Activated gamma-delta T cell treated with Interleukin-2 at 50 U/mL for 16 hours (primary cell): ENCODE measurements around the gene CNTN4.
"Not testable (repeated sequence)": the region's sequence is repeated elsewhere in the genome, so short reads cannot be mapped to it uniquely, and the experiment has no call there.

Source experiments
- DNase-seq: peaks from one replicate; pipeline ENCODE4 v3.0.0-alpha.2; 2020

CNTN4 gene

DNA sequence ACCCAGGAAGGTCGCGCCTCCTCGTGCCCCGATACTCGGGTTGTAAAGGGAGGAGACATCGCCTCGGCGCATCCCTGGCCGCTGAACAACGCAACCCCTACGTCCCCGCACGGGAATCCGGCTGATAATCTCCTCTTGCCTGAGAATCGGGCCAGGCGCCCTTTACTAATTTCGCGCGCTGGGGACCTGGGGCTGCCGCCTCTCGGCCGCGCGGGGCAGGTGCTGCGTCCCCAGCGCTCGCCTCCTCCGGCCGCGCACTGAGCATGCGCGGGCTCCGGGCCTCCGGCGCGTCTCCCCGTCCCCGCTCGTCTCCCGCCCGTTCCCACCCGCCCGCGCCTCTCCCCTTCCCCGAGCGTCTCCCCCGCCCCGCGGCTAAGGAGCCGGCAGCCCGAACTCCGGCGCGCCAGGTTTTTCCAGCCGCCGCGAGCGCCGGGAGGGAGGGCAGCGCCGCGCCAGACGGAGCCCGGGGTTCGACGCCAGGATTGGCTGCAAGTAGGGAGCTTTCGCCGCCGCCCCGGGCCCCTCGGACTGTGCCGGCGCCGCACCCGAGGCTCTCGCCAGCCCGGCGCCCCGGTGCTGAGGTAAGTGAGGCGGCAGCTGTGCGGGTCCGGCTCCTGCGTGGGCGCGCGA is at the start of gene CNTN4:
Gene CNTN4, plus strand, starts transcription at position 469 of the 630 bp plus-strand sequence.
- DNase-seq: no peak

- DNase-seq: no peak
These were observed 37.3 kb upstream of the CNTN4 start for GRCh38 chr3:2061360-2061759.

- no peak for DNase-seq
These were observed 27.1 kb upstream of the CNTN4 start for GRCh38 chr3:2071531-2071930.

- DNase-seq: no peak
These were observed 19.8 kb upstream of the CNTN4 start for GRCh38 chr3:2078821-2079220.

DNA sequence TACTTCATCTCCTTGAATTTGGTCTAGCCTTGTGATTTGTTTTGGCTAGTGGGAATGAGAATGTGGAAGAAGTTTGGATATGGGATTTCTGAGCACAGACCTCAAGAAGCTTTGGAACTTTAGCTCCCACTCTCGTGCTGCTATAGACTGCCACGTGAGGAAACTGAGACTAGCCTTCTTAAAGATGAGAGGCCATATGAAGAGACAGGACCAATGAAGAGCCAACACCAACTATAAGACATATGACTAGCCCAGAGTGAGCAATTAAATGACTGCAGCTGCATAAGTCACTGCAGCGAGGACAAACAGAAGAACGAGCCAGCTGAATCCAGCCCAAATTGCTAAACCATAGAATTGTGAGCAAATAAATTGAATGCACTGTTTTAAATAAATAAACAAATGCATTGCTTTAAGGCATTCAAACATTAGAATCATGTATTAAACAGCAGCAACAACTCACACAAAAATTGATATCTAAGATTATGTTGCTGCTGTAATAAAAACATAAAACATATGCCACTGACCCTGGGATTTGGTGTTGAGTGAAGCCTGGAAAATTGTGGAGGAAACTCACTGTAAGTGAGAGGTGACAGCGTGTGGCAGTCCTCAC is 15.7 kb upstream of the CNTN4 start:
- DNase-seq: no peak

- not testable (repeated sequence) for DNase-seq
These were observed 15.1 kb upstream of the CNTN4 start for GRCh38 chr3:2083558-2083957.

DNA sequence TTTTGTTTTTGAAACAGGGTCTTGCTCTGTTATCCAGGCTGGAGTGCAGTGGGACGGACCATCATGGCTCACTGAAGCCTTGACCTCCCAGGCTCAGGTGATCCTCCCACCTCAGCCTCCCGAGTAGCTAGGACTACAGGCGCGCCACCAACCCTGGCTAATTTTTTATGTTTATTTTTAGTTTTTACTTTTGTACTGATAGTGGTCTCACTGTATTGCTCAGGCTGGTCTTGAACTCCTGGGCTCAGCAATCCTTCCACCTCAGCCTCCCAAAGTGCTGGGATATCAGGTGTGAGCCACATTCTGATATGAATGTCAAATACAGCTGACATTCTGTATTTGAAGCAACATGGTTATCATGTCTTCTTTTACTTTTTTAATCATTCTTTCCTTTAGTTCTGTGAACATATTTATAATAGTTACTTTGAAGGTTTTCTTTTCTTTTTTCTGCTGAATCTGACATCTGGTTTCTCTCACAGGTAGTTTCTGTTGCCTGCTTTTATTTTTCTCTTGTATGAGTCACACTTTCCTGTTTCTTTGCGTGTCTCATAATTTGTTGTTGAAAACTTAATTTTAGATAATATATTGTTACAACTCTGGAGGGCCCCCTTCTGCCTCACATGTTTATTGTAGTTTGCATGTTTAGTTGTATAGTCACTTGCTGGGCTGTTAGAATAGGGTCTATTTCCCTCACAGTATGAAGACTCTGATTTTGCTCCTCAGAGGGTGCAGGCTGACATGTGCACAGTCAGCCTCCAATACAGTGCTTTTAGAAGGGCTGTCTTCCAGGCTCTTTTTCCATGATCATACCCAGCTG is 8.4 kb upstream of the CNTN4 start:
- no peak for DNase-seq

- DNase-seq: no peak
These were observed 5.9 kb upstream of the CNTN4 start for GRCh38 chr3:2092758-2093157.

DNA sequence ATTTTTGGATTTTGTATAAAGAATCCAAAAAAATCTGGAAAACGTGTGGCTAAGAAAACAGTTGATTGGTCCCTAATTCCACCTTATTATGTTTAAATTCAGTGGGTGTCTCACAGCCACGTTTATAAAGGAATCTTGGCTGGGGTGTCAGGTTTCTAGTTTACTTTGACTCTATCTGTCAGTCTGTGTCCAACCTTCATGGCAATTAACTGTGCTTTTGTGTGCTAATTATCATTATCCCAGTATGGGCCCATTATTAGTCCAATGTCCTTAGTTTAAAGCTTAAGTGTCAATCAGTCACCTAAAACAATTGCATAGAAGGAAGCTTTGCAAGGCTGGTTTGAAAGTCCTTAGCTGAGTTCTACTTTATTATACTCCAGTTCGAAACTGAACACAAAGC is 3.7 kb upstream of the CNTN4 start:
- no peak for DNase-seq

DNA sequence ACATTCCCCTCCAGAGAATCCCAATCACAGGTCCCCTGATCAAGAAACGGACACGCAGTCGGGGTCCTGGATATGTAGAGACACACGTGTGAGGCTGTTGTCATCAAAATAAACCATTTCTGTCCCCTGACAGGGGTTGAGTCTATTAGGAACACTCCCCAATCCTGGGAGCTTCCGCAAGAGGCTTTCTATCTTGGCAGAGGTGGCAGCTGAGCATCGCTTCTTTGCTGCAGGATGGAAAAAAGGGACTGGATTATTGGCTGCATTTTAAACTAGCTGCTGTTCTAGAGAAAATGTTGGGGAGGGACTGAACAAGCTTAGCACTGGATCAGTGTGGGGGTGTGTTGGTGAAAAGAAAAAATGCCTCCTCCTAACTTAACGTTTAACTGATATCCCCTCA is 2.5 kb upstream of the CNTN4 start:
- DNase-seq: no peak

- no peak for DNase-seq
These were observed 950 bp upstream of the CNTN4 start for GRCh38 chr3:2097641-2098191.

DNA sequence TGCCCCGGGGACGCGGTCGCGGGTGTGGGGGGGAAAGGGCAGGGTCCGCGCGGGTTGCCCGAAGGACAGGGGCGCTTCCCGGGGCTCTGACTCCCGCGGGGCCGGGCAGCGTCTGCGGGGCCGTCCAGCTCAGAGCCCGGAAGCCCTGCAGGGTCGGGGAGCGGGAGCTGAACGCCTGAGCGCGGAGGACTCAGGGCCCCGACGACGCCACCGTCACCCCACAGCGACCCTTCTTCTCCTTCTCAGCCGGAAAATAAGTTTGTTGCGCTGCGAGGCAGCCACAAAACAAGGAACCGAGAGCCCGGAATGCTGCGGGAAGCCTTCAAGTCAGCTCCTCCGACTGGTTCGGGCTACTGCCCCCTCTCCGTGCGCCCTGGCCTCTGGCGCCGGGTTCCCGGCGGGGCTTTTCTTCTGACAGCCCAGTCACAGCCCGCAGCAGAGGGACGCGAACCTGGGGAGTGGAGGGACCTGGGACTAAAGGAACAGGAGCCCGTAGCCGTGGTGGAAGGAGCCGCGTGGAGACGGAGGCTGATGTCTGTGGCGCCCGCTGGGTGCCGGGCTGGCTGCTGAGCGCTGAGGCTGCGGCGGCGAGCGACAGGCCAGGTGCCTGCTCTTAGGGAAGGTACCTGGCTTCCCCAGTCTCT is 484 bp downstream of the CNTN4 start:
- DNase-seq: no peak

DNA sequence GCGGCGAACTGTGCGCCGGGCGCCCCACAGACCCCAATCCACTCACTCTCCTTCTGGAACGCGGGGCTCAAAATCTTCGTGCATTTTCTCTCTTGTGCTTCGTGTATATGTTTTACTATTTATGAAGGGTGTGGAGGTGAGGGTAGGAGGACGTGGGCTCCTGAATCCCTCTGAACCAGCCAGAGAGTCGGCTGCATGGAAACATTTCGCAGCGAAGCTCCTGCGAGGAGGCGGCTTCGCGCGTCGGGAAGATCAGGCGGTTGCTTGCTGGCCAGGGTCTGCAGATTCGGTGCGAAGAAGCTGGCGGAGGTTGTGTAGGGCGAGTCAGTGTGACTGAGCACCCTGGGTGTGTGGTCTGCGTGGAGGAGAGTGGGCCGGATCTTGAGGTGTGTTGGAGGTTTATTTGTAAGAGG is 1.1 kb downstream of the CNTN4 start:
- no peak for DNase-seq

DNA sequence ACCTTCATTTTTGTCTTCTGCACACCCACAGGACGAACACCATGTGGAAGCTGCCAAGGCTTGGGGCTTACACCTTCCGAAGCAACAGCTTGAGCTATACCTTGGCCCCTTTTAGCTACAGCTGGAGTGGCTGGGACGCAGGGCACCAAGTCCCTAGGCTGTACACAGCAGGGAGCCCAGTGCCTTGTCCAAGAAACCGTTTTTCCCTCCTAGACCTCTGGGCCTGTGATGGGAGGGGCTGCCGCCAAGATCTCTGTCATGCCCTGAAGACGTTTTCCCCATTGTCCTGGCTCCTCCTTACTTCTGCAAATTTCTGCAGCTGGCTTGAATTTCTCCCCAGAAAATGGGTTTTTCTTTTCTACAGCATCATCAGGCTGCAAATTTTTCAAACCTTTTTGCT is 7.8 kb downstream of the CNTN4 start:
- no peak for DNase-seq

- no peak for DNase-seq
These were observed 12.0 kb downstream of the CNTN4 start for GRCh38 chr3:2110597-2111117.

DNA sequence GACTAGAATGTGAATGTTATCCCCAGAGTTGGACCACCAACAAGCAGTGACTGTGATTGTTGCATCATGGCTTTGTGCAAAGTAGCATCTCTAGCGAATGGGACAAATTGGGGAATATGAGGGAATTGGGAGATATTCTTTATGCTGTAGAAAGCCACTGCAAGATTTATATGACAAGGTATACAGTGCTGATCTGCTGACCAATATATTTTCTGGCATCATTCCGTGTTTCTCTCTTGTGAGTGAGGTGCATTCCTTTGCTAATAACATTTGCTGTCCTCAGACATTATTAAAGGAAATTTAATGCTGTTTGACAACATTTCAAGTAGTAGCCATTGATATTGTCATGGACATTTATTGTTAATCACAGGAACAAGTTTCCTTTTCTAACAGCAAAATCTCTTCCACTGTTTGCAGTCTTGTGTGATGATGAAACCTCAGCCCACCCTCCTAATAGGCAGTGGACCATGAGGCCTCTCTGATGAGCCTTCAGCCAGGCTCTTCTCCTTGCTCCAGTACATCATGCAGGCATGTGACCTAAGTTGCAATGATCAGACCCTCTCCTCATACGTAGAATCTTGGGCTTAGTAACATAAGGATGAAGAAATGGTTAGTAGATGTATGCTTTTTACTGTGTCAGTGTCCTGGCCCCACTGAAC is 16.1 kb downstream of the CNTN4 start:
- no peak for DNase-seq

- no peak for DNase-seq
These were observed 32.1 kb downstream of the CNTN4 start for GRCh38 chr3:2130726-2131125.

DNA sequence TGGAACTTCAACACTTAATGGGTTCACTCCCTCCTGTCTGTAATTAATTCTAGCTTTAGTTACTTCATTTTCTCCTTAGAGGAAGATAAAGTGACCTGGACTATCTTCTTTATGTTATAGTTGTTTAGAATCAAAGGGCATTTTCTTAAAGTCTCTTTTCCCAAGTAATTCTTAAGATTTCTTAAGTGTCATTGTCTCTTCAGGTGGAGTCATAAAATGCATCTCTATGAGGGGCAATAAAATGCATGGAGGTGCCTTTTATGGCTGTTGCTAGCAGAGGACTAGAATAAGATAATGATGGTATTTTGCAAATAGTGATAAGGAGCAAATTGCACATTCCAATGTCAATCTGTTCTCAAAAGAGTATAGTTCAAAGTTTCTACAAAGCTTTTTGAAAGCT is 34.5 kb downstream of the CNTN4 start:
- no peak for DNase-seq

DNA sequence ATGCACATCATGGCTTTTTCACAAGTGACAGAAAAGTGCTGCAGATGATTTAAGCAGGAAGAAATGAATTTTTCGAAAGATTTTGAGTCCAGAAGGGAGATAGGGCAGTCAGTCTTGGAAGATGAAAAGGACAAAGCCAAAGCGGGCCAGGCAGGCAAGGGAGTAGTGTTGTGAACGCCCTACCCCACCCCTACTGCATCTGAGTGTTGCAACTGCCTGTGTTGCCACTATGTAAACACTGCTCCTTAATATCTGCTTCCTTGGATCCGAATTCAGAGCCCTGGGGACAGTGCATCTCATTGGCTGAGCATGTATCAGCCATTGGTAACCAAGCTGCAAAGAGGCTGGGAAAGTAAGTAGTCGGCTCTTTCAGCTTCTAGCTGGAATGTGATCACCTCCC is 39.0 kb downstream of the CNTN4 start:
- no peak for DNase-seq

- no peak for DNase-seq
These were observed 42.8 kb downstream of the CNTN4 start for GRCh38 chr3:2141482-2141881.

DNA sequence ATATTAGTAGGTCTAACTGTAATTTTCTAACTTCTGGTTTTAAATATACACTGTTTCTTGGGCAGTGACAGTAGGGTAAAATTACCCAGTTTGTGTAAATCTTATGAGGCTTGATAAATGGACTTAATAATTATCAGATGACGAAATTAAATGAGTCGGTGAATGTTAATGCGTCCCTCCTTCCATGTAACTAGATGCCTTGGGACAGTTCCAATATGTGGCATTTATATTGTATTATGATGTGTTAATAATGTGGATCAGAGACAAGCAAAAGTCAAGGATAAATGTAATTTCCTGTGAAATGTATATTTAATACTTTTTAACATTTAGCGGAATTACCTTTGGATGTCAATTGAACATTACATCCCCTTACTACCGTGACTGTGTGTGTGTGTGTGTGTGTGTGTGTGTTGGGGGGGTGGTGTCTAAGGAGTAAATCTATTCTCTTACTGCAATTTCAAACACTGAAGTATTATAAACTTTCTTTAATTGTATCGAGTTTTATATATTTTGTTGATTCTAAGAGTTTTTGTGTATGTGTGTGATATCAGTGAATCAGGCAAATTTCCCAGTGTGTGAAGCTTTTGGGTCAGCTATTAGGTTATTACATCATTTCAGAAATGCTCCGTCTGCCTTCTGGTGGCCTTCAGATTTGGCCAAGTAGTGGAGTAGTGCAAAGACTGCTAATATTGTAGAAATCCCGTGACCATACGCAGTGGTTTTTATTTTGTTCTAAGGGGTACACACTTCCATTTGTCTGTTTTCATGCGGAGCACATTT is 50.1 kb downstream of the CNTN4 start:
- no peak for DNase-seq

- DNase-seq: no peak
These were observed 54.4 kb downstream of the CNTN4 start for GRCh38 chr3:2153053-2153452.
